DOHH2 (cell line): Measurements from ENCODE around the gene BAIAP2.

ENCODE experiments used
- H3F3A ChIP-seq: fragments of 200-600 bp; sonication (generic), shearing (Covaris generic); 2 replicates; pipeline ENCODE4 v1.6.0; 2016; ENCODE audit warnings: antibody characterized with exemption, mild to moderate bottlenecking; ENCODE audit not compliant: control insufficient read depth, insufficient read depth
- H3K27ac ChIP-seq: fragments of 200-600 bp; sonication (generic); 2 replicates; pipeline ENCODE4 v1.5.1; 2014; ENCODE audit warnings: low read depth, mild to moderate bottlenecking, low read length, moderate library complexity
- H3K27me3 ChIP-seq: fragments of 200-600 bp; sonication (generic); 2 replicates; pipeline ENCODE4 v1.6.1; 2014; ENCODE audit warnings: mild to moderate bottlenecking, low read length, mixed read lengths; ENCODE audit not compliant: control insufficient read depth
- H3K36me3 ChIP-seq: fragments of 200-600 bp; sonication (generic); 2 replicates; pipeline ENCODE4 v1.6.1; 2014; ENCODE audit warnings: mild to moderate bottlenecking, low read length, moderate library complexity, mixed read lengths; ENCODE audit not compliant: control insufficient read depth
- H3K4me1 ChIP-seq: fragments of 200-600 bp; sonication (generic); 2 replicates; pipeline ENCODE4 v1.6.1; 2014; ENCODE audit warnings: mild to moderate bottlenecking, low read length, mixed read lengths; ENCODE audit not compliant: control insufficient read depth
- H3K4me2 ChIP-seq: fragments of 200-600 bp; sonication (generic); 2 replicates; pipeline ENCODE4 v1.6.0; 2014; ENCODE audit warnings: mild to moderate bottlenecking, low read length, moderate library complexity
- H3K4me3 ChIP-seq: fragments of 200-600 bp; sonication (generic); 2 replicates; pipeline ENCODE4 v1.5.1; 2014; ENCODE audit warnings: mild to moderate bottlenecking, low read length, mixed read lengths
- H3K79me2 ChIP-seq: fragments of 200-600 bp; sonication (generic); 2 replicates; pipeline ENCODE4 v1.6.1; 2014; ENCODE audit warnings: mild to moderate bottlenecking, low read length, mixed read lengths; ENCODE audit not compliant: control insufficient read depth
- H3K9me2 ChIP-seq: fragments of 200-600 bp; sonication (generic); replicated peaks from 2 replicates; pipeline ENCODE4 v1.6.1; 2014; ENCODE audit warnings: mild to moderate bottlenecking, low read length, mixed read lengths; ENCODE audit not compliant: control insufficient read depth
- H3K9me3 ChIP-seq: fragments of 200-600 bp; sonication (generic); 2 replicates; pipeline ENCODE4 v1.6.1; 2014; ENCODE audit warnings: antibody characterized with exemption, low read length, mixed read lengths; ENCODE audit not compliant: control insufficient read depth, insufficient read depth
- H4K20me1 ChIP-seq: fragments of 200-600 bp; sonication (generic); 2 replicates; pipeline ENCODE4 v1.6.0; 2014; ENCODE audit warnings: low read depth, mild to moderate bottlenecking, antibody characterized with exemption, low read length, moderate library complexity; ENCODE audit not compliant: control insufficient read depth, insufficient read depth
- CTCF ChIP-seq: fragments of 200-600 bp; sonication (generic); IDR thresholded peaks from one replicate; pipeline ENCODE4 v1.5.1; 2014; ENCODE audit warnings: antibody characterized with exemption, mild to moderate bottlenecking, low read depth, low read length; ENCODE audit not compliant: poor library complexity, severe bottlenecking
- EZH2phosphoT487 ChIP-seq: fragments of 200-600 bp; sonication (generic); IDR thresholded peaks from 2 replicates; pipeline ENCODE4 v1.6.1; 2017; ENCODE audit warnings: borderline replicate concordance, mild to moderate bottlenecking, antibody characterized with exemption, low read length, moderate library complexity, mixed read lengths

The BAIAP2 gene

GRCh38 chr17:81161536-81161935 lies 126.6 kb downstream of the BAIAP2 start:
- Histone ChIP-seq H3K4me2 (no peak overlapping the region), H4K20me1 (no peaks in the 10 kb centered on the region), H3K4me3 (no peak overlapping the region), H3K9me2 (no peaks in the 10 kb centered on the region), H3F3A (no peaks in the 10 kb centered on the region), H3K4me1 (no peaks in the 10 kb centered on the region), H3K36me3 (no peaks in the 10 kb centered on the region), H3K9me3 (no peaks in the 10 kb centered on the region), H3K27me3 (no peaks in the 10 kb centered on the region), H3K27ac (no peak overlapping the region), H3K79me2 (no peaks in the 10 kb centered on the region)
- TF ChIP-seq CTCF, result no peak
- no peak for TF ChIP-seq EZH2phosphoT487

DNA sequence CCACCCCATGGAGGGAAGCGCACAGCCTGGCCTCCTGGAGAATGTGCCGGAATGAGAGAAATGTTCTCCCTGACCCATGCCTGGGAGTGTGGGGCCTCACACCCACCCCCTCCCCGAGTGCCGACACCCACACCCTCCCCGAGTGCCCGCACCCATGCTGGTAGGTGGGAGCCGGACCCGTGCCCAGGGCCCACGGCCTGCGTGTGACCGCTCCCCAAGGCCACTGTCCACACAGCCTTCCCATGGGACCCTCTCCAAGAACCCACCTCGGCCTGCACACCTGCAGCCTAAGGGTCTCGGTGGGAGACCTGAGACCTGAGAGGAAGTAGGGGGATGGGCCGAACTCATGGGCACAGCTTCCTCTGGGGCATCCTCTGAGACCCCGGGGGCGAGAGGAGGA lies 127.0 kb downstream of the BAIAP2 start:
- no peaks in the 10 kb centered on the region for H3K79me2 ChIP-seq
- H3K36me3 ChIP-seq, result no peaks in the 10 kb centered on the region
- no peaks in the 10 kb centered on the region for H3K4me1 ChIP-seq
- no peak overlapping the region for H3K4me2 ChIP-seq
- TF ChIP-seq CTCF (no peak), EZH2phosphoT487 (no peak)
- H3K4me3 ChIP-seq, result no peak overlapping the region
- H3K27ac ChIP-seq, result no peak overlapping the region
- no peaks in the 10 kb centered on the region for H3K9me3 ChIP-seq
- no peaks in the 10 kb centered on the region for H3K9me2 ChIP-seq
- no peaks in the 10 kb centered on the region for H3F3A ChIP-seq
- no peaks in the 10 kb centered on the region for H3K27me3 ChIP-seq
- H4K20me1 ChIP-seq, result no peaks in the 10 kb centered on the region

DNA sequence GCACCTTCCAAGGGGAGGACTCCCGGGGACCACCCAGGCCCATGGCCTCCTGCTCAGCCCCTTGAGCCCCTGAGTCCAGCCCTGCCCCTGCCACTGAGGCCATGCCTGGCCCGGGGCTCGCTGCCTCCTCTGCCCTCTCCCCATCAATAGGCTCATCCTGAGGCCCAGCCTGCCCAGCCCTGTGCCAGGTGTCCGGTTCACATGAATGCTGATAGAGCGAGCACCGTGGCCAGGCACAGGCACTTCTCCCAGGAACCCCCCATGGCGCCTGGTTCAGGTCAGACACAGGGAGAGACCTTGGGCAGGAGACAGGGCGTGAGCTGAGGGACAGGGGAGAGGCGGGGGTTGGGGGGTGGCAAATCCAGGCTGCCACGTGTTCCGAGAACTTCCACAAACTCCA lies 127.5 kb downstream of the BAIAP2 start:
- H3K9me3 ChIP-seq, result no peaks in the 10 kb centered on the region
- H3K27ac ChIP-seq, result no peak overlapping the region
- H3K4me3 ChIP-seq, result no peak overlapping the region
- H3K9me2 ChIP-seq, result no peaks in the 10 kb centered on the region
- no peaks in the 10 kb centered on the region for H3K36me3 ChIP-seq
- no peak overlapping the region for H3K4me2 ChIP-seq
- H3F3A ChIP-seq, result no peaks in the 10 kb centered on the region
- H3K4me1 ChIP-seq, result no peaks in the 10 kb centered on the region
- H4K20me1 ChIP-seq, result no peaks in the 10 kb centered on the region
- no peaks in the 10 kb centered on the region for H3K27me3 ChIP-seq
- TF ChIP-seq EZH2phosphoT487 (no peak), CTCF (no peak)
- H3K79me2 ChIP-seq, result no peaks in the 10 kb centered on the region
